HEK293 (cell line): Measurements from ENCODE around the gene HPCAL1.
A peak's percentile ranks its signal among the peaks of the same experiment; 100 is the strongest.

ENCODE experiments used
- CTCF ChIA-PET: fragments of 350-600 bp; formaldehyde crosslinking; extraction: SDS; loops from one replicate; lab custom pipeline; 2021; ENCODE audit warnings: antibody characterized with exemption; lab: Yijun Ruan, JAX
- POLR2A ChIA-PET: fragments of 300-600 bp; formaldehyde crosslinking; extraction: SDS; loops from one replicate; lab custom pipeline; 2020; ENCODE audit warnings: antibody characterized with exemption, inconsistent platforms; lab: Yijun Ruan, JAX
- H3K27ac ChIP-seq: fragments of 200-500 bp; sonication (Bioruptor generic); 2 replicates; pipeline ENCODE4 v1.5.1; 2014; ENCODE audit warnings: low read depth, low read length, control low read depth, inconsistent platforms; ENCODE audit errors: extremely low read depth
- H3K36me3 ChIP-seq, 2 experiments: fragments of 200-500 bp in 1 of 2; sonication (Bioruptor generic) in 1 of 2; 1 replicate in 1 of 2; 2 replicates in 1 of 2; pipeline ENCODE4 v1.5.1; 2014 to 2017; ENCODE audit warnings: inconsistent platforms in 2 of 2, low read length in 2 of 2; ENCODE audit not compliant: control insufficient read depth in 2 of 2, insufficient read depth in 1 of 2
- H3K4me1 ChIP-seq: fragments of 200-500 bp; sonication (Bioruptor generic); 2 replicates; pipeline ENCODE4 v1.5.1; 2014; ENCODE audit warnings: mild to moderate bottlenecking, low read length, inconsistent platforms; ENCODE audit not compliant: control insufficient read depth, insufficient read depth
- H3K4me3 ChIP-seq: 2 replicates; pipeline ENCODE4 v1.5.1; 2011; ENCODE audit warnings: low read depth, mild to moderate bottlenecking, control low read depth, low read length, moderate library complexity
- H3K9me3 ChIP-seq: fragments of 200-500 bp; sonication (Bioruptor generic); 2 replicates; pipeline ENCODE4 v1.5.1; 2014; ENCODE audit warnings: low read depth, low read length, inconsistent platforms; ENCODE audit not compliant: control insufficient read depth, insufficient read depth
- FEZF1 ChIP-seq: fragments of 450-650 bp; formaldehyde crosslinking; IDR thresholded peaks from 2 replicates; pipeline ENCODE4 v1.5.1; 2016; ENCODE audit warnings: missing biosample characterization, missing genetic modification characterization
- SCRT1 ChIP-seq: fragments of 450-650 bp; formaldehyde crosslinking; IDR thresholded peaks from 2 replicates; pipeline ENCODE4 v1.5.1; 2016; ENCODE audit warnings: missing biosample characterization, missing genetic modification characterization, borderline replicate concordance
- YY2 ChIP-seq: fragments of 450-650 bp; formaldehyde crosslinking; IDR thresholded peaks from 2 replicates; pipeline ENCODE4 v1.5.1; 2016; ENCODE audit warnings: missing biosample characterization, missing genetic modification characterization
- ZBTB20 ChIP-seq: fragments of 450-650 bp; formaldehyde crosslinking; IDR thresholded peaks from 2 replicates; pipeline ENCODE4 v1.5.1; 2016; ENCODE audit warnings: missing biosample characterization, missing genetic modification characterization
- ZNF10 ChIP-seq: fragments of 450-650 bp; formaldehyde crosslinking; IDR thresholded peaks from 2 replicates; pipeline ENCODE4 v1.5.1; 2017; ENCODE audit warnings: missing biosample characterization, missing genetic modification characterization
- ZNF155 ChIP-seq: fragments of 450-650 bp; formaldehyde crosslinking; IDR thresholded peaks from 2 replicates; pipeline ENCODE4 v1.5.1; 2016; ENCODE audit warnings: missing biosample characterization, missing genetic modification characterization
- ZNF184 ChIP-seq: fragments of 450-650 bp; IDR thresholded peaks from 2 replicates; pipeline ENCODE4 v1.5.1; 2018; ENCODE audit warnings: missing biosample characterization, mild to moderate bottlenecking, missing genetic modification characterization
- ZNF248 ChIP-seq: fragments of 450-650 bp; formaldehyde crosslinking; IDR thresholded peaks from 2 replicates; pipeline ENCODE4 v1.5.1; 2017; ENCODE audit warnings: missing biosample characterization, missing genetic modification characterization
- ZNF416 ChIP-seq: fragments of 450-650 bp; formaldehyde crosslinking; IDR thresholded peaks from 2 replicates; pipeline ENCODE4 v1.5.1; 2016; ENCODE audit warnings: missing biosample characterization, missing genetic modification characterization
- ZNF433 ChIP-seq: fragments of 450-650 bp; formaldehyde crosslinking; IDR thresholded peaks from 2 replicates; pipeline ENCODE4 v1.5.1; 2016; ENCODE audit warnings: missing biosample characterization, missing genetic modification characterization, low read depth
- ZNF596 ChIP-seq: fragments of 450-650 bp; IDR thresholded peaks from 2 replicates; pipeline ENCODE4 v1.5.0; 2018; ENCODE audit warnings: missing biosample characterization, mild to moderate bottlenecking, missing genetic modification characterization, moderate library complexity
- ZNF658 ChIP-seq: fragments of 450-650 bp; formaldehyde crosslinking; IDR thresholded peaks from 2 replicates; pipeline ENCODE4; 2016; ENCODE audit warnings: missing biosample characterization, missing genetic modification characterization
- ZNF837 ChIP-seq: fragments of 450-650 bp; formaldehyde crosslinking; IDR thresholded peaks from 2 replicates; pipeline ENCODE4 v1.5.1; 2016; ENCODE audit warnings: missing biosample characterization, missing genetic modification characterization
- TF ChIP-seq, protein P1 (sequence below): fragments of 450-650 bp; formaldehyde crosslinking; IDR thresholded peaks from 2 replicates; pipeline ENCODE4 v1.5.1; 2016; ENCODE audit warnings: missing biosample characterization, missing genetic modification characterization
- TF ChIP-seq, protein P2 (sequence below): fragments of 450-650 bp; formaldehyde crosslinking; IDR thresholded peaks from 2 replicates; pipeline ENCODE4 v1.5.1; 2016; ENCODE audit warnings: missing biosample characterization, missing genetic modification characterization
- TF ChIP-seq, protein P3 (sequence below): fragments of 450-650 bp; formaldehyde crosslinking; IDR thresholded peaks from 2 replicates; pipeline ENCODE4 v1.5.1; 2016; ENCODE audit warnings: missing biosample characterization, missing genetic modification characterization, borderline replicate concordance
- TF ChIP-seq, protein P4 (sequence below): fragments of 450-650 bp; formaldehyde crosslinking; IDR thresholded peaks from 2 replicates; pipeline ENCODE4 v1.5.1; 2016; ENCODE audit warnings: missing biosample characterization, missing genetic modification characterization
- TF ChIP-seq, protein P5 (sequence below): IDR thresholded peaks from 2 replicates; pipeline ENCODE4 v1.6.1; 2011; ENCODE audit warnings: mild to moderate bottlenecking, low read depth, low read length, borderline replicate concordance
- TF ChIP-seq, protein P6 (sequence below): fragments of 450-650 bp; formaldehyde crosslinking; IDR thresholded peaks from 2 replicates; pipeline ENCODE4 v1.5.1; 2017; ENCODE audit warnings: missing biosample characterization, missing genetic modification characterization

The HPCAL1 gene

DNA sequence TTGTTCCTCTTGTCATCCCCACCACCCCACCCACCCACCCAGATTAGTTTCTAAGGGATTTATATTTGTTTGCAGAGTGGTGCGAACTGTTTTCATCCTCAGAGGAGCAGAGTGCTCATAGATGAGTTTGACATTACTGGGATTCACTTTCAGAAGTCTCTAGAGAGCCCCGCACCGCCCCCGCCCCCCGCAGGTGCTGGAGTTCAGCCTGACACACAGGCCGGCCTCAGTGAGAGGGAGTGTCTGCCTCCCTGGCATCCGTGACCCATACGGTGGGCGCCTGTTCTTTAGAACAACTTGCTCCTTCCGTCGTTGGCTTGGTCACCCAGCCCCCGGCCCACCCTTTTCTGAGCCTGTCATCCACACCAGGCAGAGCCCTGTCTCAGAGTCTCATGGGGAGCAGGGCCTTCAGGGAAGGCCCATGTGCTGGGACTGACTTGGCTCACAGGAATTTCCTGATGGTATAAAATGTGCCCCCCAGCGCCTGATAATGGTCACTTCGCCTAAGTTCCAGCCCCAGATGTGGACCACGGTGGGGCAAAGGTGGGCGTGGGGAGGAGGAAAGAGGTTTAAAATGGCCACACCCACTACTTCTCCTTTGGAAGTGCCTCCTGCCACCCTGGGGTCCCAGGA, 44.3 kb downstream of the HPCAL1 start:
- no peaks in the 10 kb centered on the region for H3K4me1 ChIP-seq
- H3K4me3 ChIP-seq: no peak overlapping the region
- ChIA-PET CTCF (no interaction called here), POLR2A (no interaction called here)
- no peaks in the 10 kb centered on the region for H3K9me3 ChIP-seq
- TF ChIP-seq, protein P1, sequence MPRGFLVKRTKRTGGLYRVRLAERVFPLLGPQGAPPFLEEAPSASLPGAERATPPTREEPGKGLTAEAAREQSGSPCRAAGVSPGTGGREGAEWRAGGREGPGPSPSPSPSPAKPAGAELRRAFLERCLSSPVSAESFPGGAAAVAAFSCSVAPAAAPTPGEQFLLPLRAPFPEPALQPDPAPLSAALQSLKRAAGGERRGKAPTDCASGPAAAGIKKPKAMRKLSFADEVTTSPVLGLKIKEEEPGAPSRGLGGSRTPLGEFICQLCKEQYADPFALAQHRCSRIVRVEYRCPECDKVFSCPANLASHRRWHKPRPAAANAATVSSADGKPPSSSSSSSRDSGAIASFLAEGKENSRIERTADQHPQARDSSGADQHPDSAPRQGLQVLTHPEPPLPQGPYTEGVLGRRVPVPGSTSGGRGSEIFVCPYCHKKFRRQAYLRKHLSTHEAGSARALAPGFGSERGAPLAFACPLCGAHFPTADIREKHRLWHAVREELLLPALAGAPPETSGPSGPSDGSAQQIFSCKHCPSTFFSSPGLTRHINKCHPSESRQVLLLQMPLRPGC (tag by site-specific recombination): no peak
- peak; percentile 50; the same call in 1 of the 2 replicates for TF ChIP-seq ZNF10 (tag by site-specific recombination)
- no peaks in the 10 kb centered on the region for H3K36me3 ChIP-seq
- no peak overlapping the region for H3K27ac ChIP-seq

DNA sequence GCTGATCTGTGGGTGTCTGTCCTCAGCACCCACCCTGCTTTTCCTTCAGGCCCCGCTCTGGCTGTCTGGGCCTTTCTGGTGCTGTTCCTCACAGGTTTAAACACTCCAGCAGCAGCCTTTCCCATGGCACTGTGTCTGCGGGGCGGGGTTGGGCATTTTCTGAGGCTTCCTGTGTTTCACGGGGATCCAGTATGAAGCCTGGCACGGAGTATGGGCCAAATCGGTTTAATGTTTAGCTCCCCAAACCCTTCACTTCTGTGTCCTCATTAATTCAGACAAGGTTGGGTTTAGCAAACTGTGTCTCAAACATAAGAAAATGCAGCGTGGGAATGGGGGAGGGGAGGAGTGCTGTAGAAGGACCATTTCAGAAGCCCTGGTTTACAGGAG, 44.9 kb downstream of the HPCAL1 start:
- no peak overlapping the region for H3K4me3 ChIP-seq
- CTCF ChIA-PET: no interaction called here
- TF ChIP-seq, protein P2, sequence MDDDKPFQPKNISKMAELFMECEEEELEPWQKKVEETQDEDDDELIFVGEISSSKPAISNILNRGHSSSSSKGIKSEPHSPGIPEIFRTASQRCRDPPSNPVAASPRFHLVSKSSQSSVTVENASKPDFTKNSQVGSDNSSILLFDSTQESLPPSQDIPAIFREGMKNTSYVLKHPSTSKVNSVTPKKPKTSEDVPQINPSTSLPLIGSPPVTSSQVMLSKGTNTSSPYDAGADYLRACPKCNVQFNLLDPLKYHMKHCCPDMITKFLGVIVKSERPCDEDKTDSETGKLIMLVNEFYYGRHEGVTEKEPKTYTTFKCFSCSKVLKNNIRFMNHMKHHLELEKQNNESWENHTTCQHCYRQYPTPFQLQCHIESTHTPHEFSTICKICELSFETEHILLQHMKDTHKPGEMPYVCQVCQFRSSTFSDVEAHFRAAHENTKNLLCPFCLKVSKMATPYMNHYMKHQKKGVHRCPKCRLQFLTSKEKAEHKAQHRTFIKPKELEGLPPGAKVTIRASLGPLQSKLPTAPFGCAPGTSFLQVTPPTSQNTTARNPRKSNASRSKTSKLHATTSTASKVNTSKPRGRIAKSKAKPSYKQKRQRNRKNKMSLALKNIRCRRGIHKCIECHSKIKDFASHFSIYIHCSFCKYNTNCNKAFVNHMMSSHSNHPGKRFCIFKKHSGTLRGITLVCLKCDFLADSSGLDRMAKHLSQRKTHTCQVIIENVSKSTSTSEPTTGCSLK: no peak
- TF ChIP-seq ZNF416 (tag by site-specific recombination) (no peak), ZNF837 (tag by site-specific recombination) (no peak), ZNF433 (tag by site-specific recombination) (no peak), ZNF184 (tag by site-specific recombination) (no peak), ZNF596 (tag by site-specific recombination) (no peak)
- TF ChIP-seq, all 188 proteins: peak for 0
- POLR2A ChIA-PET: no interaction called here
- no peaks in the 10 kb centered on the region for H3K36me3 ChIP-seq
- H3K9me3 ChIP-seq: no peaks in the 10 kb centered on the region
- no peaks in the 10 kb centered on the region for H3K4me1 ChIP-seq
- no peak overlapping the region for H3K27ac ChIP-seq

DNA sequence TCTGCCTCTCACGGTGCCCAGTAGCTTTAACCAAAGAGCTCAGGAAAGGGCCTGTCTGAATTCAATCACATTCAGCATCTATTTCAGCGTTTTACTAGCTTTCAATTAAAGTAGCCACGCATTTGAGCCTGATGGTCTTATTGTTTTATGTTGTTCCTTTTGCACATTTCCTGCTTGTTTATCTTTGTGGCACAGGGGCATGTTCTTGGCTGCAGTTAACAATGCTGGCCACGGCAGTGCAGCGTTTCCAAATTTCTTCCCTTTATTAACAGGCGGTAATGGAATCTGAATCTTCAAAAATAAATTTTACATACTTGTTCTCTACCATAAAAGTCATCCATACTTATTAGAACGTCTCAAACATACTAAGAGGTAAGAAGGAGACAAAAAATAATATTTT, 46.2 kb downstream of the HPCAL1 start:
- ChIA-PET CTCF (no interaction called here), POLR2A (no interaction called here)
- H3K4me3 ChIP-seq: no peak overlapping the region
- no peaks in the 10 kb centered on the region for H3K36me3 ChIP-seq
- no peaks in the 10 kb centered on the region for H3K9me3 ChIP-seq
- H3K27ac ChIP-seq: no peak overlapping the region
- no peaks in the 10 kb centered on the region for H3K4me1 ChIP-seq
- TF ChIP-seq, protein P3, sequence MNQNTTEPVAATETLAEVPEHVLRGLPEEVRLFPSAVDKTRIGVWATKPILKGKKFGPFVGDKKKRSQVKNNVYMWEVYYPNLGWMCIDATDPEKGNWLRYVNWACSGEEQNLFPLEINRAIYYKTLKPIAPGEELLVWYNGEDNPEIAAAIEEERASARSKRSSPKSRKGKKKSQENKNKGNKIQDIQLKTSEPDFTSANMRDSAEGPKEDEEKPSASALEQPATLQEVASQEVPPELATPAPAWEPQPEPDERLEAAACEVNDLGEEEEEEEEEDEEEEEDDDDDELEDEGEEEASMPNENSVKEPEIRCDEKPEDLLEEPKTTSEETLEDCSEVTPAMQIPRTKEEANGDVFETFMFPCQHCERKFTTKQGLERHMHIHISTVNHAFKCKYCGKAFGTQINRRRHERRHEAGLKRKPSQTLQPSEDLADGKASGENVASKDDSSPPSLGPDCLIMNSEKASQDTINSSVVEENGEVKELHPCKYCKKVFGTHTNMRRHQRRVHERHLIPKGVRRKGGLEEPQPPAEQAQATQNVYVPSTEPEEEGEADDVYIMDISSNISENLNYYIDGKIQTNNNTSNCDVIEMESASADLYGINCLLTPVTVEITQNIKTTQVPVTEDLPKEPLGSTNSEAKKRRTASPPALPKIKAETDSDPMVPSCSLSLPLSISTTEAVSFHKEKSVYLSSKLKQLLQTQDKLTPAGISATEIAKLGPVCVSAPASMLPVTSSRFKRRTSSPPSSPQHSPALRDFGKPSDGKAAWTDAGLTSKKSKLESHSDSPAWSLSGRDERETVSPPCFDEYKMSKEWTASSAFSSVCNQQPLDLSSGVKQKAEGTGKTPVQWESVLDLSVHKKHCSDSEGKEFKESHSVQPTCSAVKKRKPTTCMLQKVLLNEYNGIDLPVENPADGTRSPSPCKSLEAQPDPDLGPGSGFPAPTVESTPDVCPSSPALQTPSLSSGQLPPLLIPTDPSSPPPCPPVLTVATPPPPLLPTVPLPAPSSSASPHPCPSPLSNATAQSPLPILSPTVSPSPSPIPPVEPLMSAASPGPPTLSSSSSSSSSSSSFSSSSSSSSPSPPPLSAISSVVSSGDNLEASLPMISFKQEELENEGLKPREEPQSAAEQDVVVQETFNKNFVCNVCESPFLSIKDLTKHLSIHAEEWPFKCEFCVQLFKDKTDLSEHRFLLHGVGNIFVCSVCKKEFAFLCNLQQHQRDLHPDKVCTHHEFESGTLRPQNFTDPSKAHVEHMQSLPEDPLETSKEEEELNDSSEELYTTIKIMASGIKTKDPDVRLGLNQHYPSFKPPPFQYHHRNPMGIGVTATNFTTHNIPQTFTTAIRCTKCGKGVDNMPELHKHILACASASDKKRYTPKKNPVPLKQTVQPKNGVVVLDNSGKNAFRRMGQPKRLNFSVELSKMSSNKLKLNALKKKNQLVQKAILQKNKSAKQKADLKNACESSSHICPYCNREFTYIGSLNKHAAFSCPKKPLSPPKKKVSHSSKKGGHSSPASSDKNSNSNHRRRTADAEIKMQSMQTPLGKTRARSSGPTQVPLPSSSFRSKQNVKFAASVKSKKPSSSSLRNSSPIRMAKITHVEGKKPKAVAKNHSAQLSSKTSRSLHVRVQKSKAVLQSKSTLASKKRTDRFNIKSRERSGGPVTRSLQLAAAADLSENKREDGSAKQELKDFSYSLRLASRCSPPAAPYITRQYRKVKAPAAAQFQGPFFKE (tag by site-specific recombination): no peak
- TF ChIP-seq YY2 (tag by site-specific recombination) (no peak), ZNF155 (tag by site-specific recombination) (no peak), FEZF1 (no peak), SCRT1 (tag by site-specific recombination) (no peak), ZBTB20 (tag by site-specific recombination) (no peak), ZNF658 (tag by site-specific recombination) (no peak), ZNF248 (tag by site-specific recombination) (no peak)
- TF ChIP-seq, protein P4, sequence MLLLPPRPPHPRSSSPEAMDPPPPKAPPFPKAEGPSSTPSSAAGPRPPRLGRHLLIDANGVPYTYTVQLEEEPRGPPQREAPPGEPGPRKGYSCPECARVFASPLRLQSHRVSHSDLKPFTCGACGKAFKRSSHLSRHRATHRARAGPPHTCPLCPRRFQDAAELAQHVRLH (tag by site-specific recombination): no peak
- TF ChIP-seq, protein P5, sequence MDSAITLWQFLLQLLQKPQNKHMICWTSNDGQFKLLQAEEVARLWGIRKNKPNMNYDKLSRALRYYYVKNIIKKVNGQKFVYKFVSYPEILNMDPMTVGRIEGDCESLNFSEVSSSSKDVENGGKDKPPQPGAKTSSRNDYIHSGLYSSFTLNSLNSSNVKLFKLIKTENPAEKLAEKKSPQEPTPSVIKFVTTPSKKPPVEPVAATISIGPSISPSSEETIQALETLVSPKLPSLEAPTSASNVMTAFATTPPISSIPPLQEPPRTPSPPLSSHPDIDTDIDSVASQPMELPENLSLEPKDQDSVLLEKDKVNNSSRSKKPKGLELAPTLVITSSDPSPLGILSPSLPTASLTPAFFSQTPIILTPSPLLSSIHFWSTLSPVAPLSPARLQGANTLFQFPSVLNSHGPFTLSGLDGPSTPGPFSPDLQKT: no peak
- TF ChIP-seq, protein P6, sequence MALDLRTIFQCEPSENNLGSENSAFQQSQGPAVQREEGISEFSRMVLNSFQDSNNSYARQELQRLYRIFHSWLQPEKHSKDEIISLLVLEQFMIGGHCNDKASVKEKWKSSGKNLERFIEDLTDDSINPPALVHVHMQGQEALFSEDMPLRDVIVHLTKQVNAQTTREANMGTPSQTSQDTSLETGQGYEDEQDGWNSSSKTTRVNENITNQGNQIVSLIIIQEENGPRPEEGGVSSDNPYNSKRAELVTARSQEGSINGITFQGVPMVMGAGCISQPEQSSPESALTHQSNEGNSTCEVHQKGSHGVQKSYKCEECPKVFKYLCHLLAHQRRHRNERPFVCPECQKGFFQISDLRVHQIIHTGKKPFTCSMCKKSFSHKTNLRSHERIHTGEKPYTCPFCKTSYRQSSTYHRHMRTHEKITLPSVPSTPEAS (tag by site-specific recombination): no peak
